ENCODE data around the gene SPRR2G.
"Not testable (repeated sequence)": the region's sequence is repeated elsewhere in the genome, so short reads cannot be mapped to it uniquely, and the experiment has no call there.

SPRR2G gene

GRCh38 chr1:153112454-153112853 lies 38.2 kb downstream of the SPRR2G start:
- not testable (repeated sequence) for DNase-seq

GRCh38 chr1:153100245-153100644 lies 50.4 kb downstream of the SPRR2G start:
- no peak for DNase-seq

Measured in bone marrow (tissue), 2 donors.